Measurements from ENCODE around the gene RSPH4A.

Gene RSPH4A

GRCh38 chr6:116676021-116676420, 59.7 kb downstream of the RSPH4A start:
- DNase-seq (ENCODE audit: extremely low read depth, low read depth), result no peak
- no peak for TF ChIP-seq CTCF (IDR thresholded peaks at IDR 0.05; ENCODE audit: low read depth, low read length)

GRCh38 chr6:116680880-116681672, 64.8 kb downstream of the RSPH4A start, which contains the start of gene KPNA5:
KPNA5 (plus strand) TSS chr6:116681211; CDS start chr6:116681335, 124 bp downstream.
- no peak for TF ChIP-seq CTCF (IDR thresholded peaks at IDR 0.05; ENCODE audit: low read depth, low read length)

GRCh38 chr6:116682334-116682712, 66.0 kb downstream of the RSPH4A start:
- TF ChIP-seq CTCF (IDR thresholded peaks at IDR 0.05; ENCODE audit: low read depth, low read length), result no peak
- no peak for DNase-seq (ENCODE audit: extremely low read depth, low read depth)

More at GRCh38 chr6:116680880-116681672, 64.8 kb downstream of the RSPH4A start, which contains the start of gene KPNA5:
- peak; percentile 56 for DNase-seq (ENCODE audit: extremely low read depth, low read depth)
